Measurements from ENCODE around the gene OPRM1. TPM values are rescaled to one million over a fixed set of nuclear protein-coding genes. Genes with fewer than 3 reads are reported as not detected.

The OPRM1 gene
- total RNA-seq, 1 experiment from 2014 or later: not detected

- H3K27me3 ChIP-seq (ENCODE audit: insufficient read depth, low read length): no peaks in the 10 kb centered on the region
- ChIA-PET RAD21 (ENCODE audit: low non-redundant PET in 1 of 2, low total read pairs in 2 of 2, uncharacterized antibody in 2 of 2, unreplicated experiment in 2 of 2) (no interaction called here), CTCF (no interaction called here), POLR2A (no interaction called here)
- H3K36me3 ChIP-seq (ENCODE audit: control insufficient read depth in 1 of 2, insufficient read depth in 2 of 2, low read length in 2 of 2): no peaks in the 10 kb centered on the region
- H3K9me2 ChIP-seq (ENCODE audit: insufficient read depth): no peaks in the 10 kb centered on the region
- H3K4me2 ChIP-seq (ENCODE audit: low read length): no peak overlapping the region
- ATAC-seq (no peak), DNase-seq (ENCODE audit: low read depth, low spot score) (no peak)
- TF ChIP-seq RAD21 (IDR thresholded peaks at IDR 0.05; ENCODE audit: low read depth) (no peak), ZBTB33 (IDR thresholded peaks at IDR 0.05; ENCODE audit: extremely low read depth, insufficient replicate concordance, low read length) (no peak), JUND (IDR thresholded peaks at IDR 0.05) (no peak), CBX3 (IDR thresholded peaks at IDR 0.05; ENCODE audit: low read depth) (no peak), ATF3 (IDR thresholded peaks at IDR 0.05) (no peak), ELF1 (IDR thresholded peaks at IDR 0.05; ENCODE audit: borderline replicate concordance, low read depth) (no peak), EGR1 (IDR thresholded peaks at IDR 0.05; ENCODE audit: low read depth) (no peak), FOSL1 (IDR thresholded peaks at IDR 0.05; ENCODE audit: low read depth) (no peak), EZH2phosphoT487 (IDR thresholded peaks at IDR 0.05; ENCODE audit: borderline replicate concordance) (no peak), CTCF (IDR thresholded peaks at IDR 0.05 in 2 of 3, conservative IDR thresholded peaks at IDR 0.05 in 1 of 3; ENCODE audit: borderline replicate concordance in 1 of 3, insufficient read depth in 1 of 3, low read depth in 2 of 3, low read length in 2 of 3) (no peak), ZFX (IDR thresholded peaks at IDR 0.05) (no peak), YY1 (IDR thresholded peaks at IDR 0.05; ENCODE audit: extremely low read depth, insufficient replicate concordance, low read depth, low read length) (no peak), ZNF274 (IDR thresholded peaks at IDR 0.05; ENCODE audit: low read depth, low read length) (no peak), CEBPB (IDR thresholded peaks at IDR 0.05; ENCODE audit: low read depth) (no peak)
- no TSS peak for BruUV-seq (replicated peaks)
- no peaks in the 10 kb centered on the region for H4K20me1 ChIP-seq (ENCODE audit: insufficient read depth)
- no peaks in the 10 kb centered on the region for H3K79me2 ChIP-seq (ENCODE audit: insufficient read depth, low read length)
- H2AFZ ChIP-seq (ENCODE audit: low read depth, low read length, poor library complexity, severe bottlenecking): no peak overlapping the region
- H3K4me1 ChIP-seq (ENCODE audit: control insufficient read depth in 1 of 2, insufficient read depth in 2 of 2, low read length in 2 of 2): no peaks in the 10 kb centered on the region
- no peaks in the 10 kb centered on the region for H3K9me3 ChIP-seq (ENCODE audit: control insufficient read depth in 1 of 2, insufficient read depth in 1 of 2, low read depth in 1 of 2, low read length in 2 of 2)
- H3K27ac ChIP-seq (ENCODE audit: low read depth, low read length): no peak overlapping the region
- H3K9ac ChIP-seq (ENCODE audit: low read length): no peak overlapping the region
- intact Hi-C loops (cut with micrococcal nuclease): no loop called here
- no peak overlapping the region for H3K4me3 ChIP-seq (replicated peaks in 1 of 2; ENCODE audit: low read depth in 1 of 2, low read length in 2 of 2)
Observed at GRCh38 chr6:154228521-154228905, 189.5 kb downstream of the OPRM1 start.
